GM12874 (cell line): ENCODE measurements around the gene NFATC2.

ENCODE experiments used
- TF ChIP-seq, protein P1 (sequence below): IDR thresholded peaks from 2 replicates; pipeline ENCODE4 v1.5.1; 2011; ENCODE audit warnings: low read depth, mild to moderate bottlenecking, control low read depth, low read length, moderate library complexity; ENCODE audit not compliant: insufficient read depth

NFATC2 gene

DNA sequence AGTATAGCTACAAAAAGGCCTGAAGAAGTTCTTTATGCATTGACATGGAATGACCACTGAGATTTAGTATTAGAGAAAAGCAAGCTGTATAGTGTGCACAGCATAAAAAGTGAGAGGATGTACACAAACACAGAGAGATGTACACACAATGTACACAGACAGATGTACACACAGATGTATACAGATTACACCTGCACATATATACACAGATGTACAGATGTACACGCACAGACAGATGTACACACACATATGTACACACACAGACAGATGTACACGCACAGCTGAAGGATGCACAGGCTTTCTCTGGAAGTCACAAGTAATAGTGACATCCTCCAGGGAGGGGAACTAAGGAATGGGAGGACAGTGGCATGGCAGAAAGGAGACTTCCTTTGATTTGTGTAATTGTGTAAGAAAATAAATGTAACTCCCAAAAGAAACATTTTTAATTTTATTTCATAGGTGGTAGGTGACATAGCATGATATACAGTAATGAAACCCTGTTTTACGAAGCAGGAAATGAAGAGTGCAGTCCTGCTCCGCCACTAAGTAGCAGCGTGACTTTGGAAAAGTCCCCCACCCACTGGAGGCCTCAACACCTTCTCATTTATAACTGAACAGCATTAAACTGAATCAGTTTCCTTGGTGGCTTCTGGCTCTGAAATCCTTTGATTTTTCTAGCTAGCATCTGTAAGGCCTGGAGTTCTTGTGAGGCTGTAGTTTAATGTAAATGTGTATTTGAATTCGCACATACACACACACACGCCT, 14.1 kb downstream of the NFATC2 start:
- TF ChIP-seq, protein P1, sequence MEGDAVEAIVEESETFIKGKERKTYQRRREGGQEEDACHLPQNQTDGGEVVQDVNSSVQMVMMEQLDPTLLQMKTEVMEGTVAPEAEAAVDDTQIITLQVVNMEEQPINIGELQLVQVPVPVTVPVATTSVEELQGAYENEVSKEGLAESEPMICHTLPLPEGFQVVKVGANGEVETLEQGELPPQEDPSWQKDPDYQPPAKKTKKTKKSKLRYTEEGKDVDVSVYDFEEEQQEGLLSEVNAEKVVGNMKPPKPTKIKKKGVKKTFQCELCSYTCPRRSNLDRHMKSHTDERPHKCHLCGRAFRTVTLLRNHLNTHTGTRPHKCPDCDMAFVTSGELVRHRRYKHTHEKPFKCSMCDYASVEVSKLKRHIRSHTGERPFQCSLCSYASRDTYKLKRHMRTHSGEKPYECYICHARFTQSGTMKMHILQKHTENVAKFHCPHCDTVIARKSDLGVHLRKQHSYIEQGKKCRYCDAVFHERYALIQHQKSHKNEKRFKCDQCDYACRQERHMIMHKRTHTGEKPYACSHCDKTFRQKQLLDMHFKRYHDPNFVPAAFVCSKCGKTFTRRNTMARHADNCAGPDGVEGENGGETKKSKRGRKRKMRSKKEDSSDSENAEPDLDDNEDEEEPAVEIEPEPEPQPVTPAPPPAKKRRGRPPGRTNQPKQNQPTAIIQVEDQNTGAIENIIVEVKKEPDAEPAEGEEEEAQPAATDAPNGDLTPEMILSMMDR = no peak

DNA sequence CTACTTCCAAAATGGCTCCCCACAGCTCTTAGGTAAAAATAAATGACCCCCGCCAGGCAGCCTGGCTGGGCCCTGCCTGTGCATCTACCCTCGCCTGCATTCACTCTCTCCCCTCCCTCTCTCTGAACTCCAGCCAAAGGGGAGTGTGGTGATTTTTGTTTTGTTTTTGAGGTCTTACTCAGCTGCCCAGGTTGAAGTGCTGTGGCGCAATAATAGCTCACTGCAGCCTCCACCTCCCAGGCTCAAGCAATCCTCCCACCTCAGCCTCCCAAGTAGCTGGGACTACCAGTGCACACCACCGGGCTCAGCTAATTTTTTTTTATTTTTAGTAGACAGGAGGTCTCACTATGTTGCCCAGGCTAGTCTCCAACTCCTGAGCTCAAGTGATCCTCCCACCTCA, 15.8 kb downstream of the NFATC2 start:
- TF ChIP-seq, protein P1 = no peak

DNA sequence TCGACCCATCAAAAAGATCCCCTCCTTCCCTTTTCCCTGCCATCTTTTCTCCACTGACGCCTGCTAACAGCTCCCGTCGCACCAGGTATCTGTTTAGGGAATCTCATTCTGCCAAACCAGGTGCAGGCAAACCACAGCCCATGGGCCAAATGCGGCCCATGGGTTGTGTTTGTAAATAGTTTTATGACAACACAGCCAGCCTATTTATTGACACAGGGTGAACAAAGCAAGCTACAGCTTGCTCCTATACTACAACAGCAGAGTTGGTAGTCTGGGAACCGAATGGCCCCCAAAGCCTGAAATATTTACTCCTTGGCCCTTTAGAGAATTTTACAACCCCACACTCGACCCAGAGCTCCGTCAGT, 16.4 kb downstream of the NFATC2 start:
- TF ChIP-seq, protein P1 = no peak

DNA sequence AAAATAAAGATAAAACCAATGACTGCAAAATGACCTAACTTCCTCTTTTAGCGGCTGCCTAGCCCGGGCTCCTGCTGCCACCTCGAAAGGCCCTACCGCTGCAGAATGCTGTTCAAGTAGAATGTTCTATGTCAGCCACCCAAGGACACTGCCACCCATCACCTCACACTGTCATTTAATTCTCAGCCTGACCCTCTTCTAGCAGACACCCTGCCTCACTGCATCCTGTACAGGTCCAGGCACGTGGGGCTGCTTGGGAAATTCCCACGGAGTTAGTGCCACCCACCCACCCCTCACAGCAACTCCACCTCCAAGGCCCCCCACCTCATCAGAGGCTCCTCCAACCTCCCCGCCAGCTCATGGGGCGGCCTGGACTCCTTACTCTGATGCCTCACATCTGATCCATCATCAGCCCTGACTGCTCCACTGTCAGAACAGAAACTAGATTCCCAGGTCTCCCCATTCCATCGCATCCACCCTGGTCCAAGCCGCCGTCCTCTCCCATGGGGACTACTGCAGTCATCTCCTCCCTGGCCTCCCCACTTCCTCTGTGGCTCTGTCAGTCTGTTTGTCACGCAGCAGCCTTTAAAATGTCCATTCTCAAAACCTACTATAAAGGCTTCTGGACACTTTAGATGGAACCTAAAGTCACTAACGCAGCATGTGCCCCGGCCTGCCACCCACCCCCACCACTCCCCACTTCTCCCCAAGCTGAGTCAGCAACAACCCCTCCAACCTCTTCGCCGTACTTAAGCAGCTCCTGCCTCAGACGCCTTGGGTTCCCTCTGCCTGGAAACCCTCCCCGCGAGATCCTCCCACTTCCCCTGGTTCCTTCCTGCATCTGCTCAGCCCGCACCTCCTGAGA, 17.0 kb downstream of the NFATC2 start:
- TF ChIP-seq, protein P1 = no peak

DNA sequence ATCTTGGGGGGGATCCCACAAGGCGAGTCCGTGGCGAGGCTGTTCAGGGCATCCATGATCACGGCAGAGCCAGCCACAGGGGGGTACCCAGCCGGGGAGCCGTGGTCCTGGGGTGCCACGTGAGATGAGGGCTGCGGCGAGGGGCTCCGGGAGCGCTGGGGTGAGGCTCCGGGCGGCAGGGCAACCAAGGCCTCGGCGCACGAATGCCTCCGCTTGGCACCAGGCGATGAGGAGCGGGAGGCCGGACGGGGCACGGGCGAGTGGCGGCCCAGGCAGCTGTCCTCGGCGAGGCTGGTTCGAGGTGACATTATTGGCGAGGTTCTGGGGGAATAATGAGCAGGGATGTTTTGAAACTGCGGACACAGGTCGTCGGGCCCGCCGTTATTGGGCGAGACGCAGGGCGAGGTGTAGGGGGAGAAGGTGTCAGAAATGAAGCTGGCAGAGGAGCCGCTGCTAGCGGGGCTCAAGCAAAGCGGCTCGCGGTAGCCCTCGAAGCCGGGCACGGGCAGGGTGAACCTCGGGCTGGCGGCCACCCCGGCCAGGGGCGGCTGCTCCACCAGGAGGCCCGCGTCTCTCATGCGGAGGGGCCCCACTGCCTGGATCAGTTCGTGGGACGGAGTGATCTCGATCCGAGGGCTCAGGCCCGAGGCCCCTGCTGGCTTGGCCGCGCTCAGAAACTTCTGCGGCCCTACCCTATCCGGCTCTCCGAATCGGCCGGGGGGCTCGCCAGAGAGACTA, 19.1 kb downstream of the NFATC2 start:
- TF ChIP-seq, protein P1 = no peak

DNA sequence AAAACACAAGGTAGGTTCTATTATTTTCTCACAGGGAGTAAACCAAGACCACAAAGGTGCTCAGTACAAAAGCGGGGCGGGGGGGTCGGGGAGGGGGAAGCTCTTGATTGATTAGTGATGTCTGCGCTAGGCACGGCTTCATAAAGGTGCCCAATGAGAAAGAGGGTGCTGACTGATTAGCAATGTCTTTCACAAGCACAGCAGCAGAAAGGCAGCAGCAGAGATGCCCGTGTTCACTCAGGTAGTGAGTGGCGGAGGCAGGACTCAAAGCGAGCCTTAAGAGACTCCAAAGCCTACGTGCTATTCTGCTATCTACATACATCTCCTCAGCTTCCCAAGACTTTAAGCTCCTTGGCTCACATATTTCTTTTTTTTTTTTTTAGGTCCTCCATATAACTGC, 20.3 kb downstream of the NFATC2 start:
- TF ChIP-seq, protein P1 = no peak

DNA sequence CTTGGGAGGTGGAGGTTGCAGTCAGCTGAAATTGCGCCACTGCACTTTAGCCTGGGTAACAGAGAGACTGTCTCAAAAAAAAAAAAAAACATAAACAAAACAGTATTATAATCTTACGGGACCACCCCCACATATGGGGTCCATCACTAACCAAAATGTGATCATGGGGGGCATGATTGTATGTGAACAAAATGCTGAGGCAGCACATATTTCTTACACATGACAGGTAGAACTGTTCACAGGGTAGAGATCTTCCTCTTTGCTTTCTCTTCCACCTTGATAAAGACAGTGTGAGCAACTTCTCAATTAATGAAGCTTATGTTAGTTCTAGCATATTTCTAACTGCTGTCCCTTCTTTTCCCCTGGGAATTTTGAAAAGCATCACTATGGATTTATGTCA, 24.7 kb downstream of the NFATC2 start:
- TF ChIP-seq, protein P1 = no peak
